Mucosa of gallbladder (tissue), 1 donor: ENCODE measurements around the gene LHFPL3. TPM values are rescaled to one million over a fixed set of nuclear protein-coding genes. Genes with fewer than 3 reads are reported as not detected.

Experiments used
- DNase-seq: peaks from one replicate; pipeline ENCODE4 v3.0.0-alpha.2; 2020; ENCODE audit warnings: low spot score
- total RNA-seq: library from RNA; stranded (reverse); gene quantifications from one replicate; pipeline ENCODE4 v1.2.1, GENCODE V29; 2021
- donor health status: DM: no; HTN: no; CAD: no.

The LHFPL3 gene
- total RNA-seq, 1 donor from 2014 or later: not detected

GRCh38 chr7:104800307-104800706, 471.9 kb downstream of the LHFPL3 start:
- DNase-seq: no peak

- DNase-seq: no peak
Measured at GRCh38 chr7:104801022-104801421, 472.6 kb downstream of the LHFPL3 start.

GRCh38 chr7:104803931-104804330, 475.5 kb downstream of the LHFPL3 start:
- DNase-seq: no peak

- no peak for DNase-seq
Measured at GRCh38 chr7:104804696-104805095, 476.3 kb downstream of the LHFPL3 start.

- no peak for DNase-seq
Measured at GRCh38 chr7:104805449-104806317, 477.3 kb downstream of the LHFPL3 start.

GRCh38 chr7:104807671-104808070, 479.3 kb downstream of the LHFPL3 start:
- DNase-seq: no peak

GRCh38 chr7:104809906-104810305, 481.5 kb downstream of the LHFPL3 start:
- DNase-seq: no peak

- no peak for DNase-seq
Measured at GRCh38 chr7:104814126-104814525, 485.7 kb downstream of the LHFPL3 start.

GRCh38 chr7:104814671-104815400, 486.4 kb downstream of the LHFPL3 start:
- no peak for DNase-seq

- DNase-seq: no peak
Measured at GRCh38 chr7:104816537-104816936, 488.1 kb downstream of the LHFPL3 start.

- DNase-seq: no peak
Measured at GRCh38 chr7:104818961-104819880, 490.8 kb downstream of the LHFPL3 start.

- no peak for DNase-seq
Measured at GRCh38 chr7:104820836-104821535, 492.6 kb downstream of the LHFPL3 start.

- DNase-seq: no peak
Measured at GRCh38 chr7:104823177-104823576, 494.8 kb downstream of the LHFPL3 start.

GRCh38 chr7:104825099-104825498, 496.7 kb downstream of the LHFPL3 start:
- no peak for DNase-seq

- DNase-seq: no peak
Measured at GRCh38 chr7:104826135-104826534, 497.7 kb downstream of the LHFPL3 start.

GRCh38 chr7:104836976-104837375, 508.6 kb downstream of the LHFPL3 start:
- DNase-seq: no peak

GRCh38 chr7:104838537-104839299, 510.3 kb downstream of the LHFPL3 start:
- DNase-seq: no peak

- DNase-seq: no peak
Measured at GRCh38 chr7:104839842-104840241, 511.4 kb downstream of the LHFPL3 start.

GRCh38 chr7:104841798-104842197, 513.4 kb downstream of the LHFPL3 start:
- no peak for DNase-seq

- no peak for DNase-seq
Measured at GRCh38 chr7:104843198-104843597, 514.8 kb downstream of the LHFPL3 start.

GRCh38 chr7:104845557-104845956, 517.2 kb downstream of the LHFPL3 start:
- DNase-seq: no peak
